Measurements from ENCODE around the gene OASL.
"Not testable (repeated sequence)": the region's sequence is repeated elsewhere in the genome, so short reads cannot be mapped to it uniquely, and the experiment has no call there.

Gene OASL

DNA sequence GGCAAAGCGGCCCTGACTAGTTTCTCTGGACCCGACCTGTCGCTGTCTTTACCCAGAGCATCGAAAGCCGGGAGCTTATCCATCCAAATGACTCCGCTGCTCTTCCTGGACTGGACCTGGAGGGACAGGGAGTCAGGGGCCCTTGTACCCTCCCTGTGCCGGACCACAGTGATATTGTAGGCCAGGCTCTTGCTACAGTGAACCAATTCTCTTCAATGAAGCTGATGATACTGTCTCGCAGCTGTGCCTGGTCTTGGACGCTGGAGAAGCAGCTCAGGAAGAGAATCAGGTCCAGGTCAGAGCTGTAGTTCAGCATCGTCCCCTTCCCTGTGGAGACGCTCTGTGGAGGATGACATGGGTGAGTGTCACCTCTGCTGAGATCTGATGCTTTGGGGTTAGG lies 14.7 kb upstream of the OASL start:
- TF ChIP-seq, protein P1, sequence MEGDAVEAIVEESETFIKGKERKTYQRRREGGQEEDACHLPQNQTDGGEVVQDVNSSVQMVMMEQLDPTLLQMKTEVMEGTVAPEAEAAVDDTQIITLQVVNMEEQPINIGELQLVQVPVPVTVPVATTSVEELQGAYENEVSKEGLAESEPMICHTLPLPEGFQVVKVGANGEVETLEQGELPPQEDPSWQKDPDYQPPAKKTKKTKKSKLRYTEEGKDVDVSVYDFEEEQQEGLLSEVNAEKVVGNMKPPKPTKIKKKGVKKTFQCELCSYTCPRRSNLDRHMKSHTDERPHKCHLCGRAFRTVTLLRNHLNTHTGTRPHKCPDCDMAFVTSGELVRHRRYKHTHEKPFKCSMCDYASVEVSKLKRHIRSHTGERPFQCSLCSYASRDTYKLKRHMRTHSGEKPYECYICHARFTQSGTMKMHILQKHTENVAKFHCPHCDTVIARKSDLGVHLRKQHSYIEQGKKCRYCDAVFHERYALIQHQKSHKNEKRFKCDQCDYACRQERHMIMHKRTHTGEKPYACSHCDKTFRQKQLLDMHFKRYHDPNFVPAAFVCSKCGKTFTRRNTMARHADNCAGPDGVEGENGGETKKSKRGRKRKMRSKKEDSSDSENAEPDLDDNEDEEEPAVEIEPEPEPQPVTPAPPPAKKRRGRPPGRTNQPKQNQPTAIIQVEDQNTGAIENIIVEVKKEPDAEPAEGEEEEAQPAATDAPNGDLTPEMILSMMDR (conservative IDR thresholded peaks at IDR 0.05) = no peak
- TF ChIP-seq ZFX (IDR thresholded peaks at IDR 0.05) = no peak
- no peak overlapping the region for H3K27ac ChIP-seq

DNA sequence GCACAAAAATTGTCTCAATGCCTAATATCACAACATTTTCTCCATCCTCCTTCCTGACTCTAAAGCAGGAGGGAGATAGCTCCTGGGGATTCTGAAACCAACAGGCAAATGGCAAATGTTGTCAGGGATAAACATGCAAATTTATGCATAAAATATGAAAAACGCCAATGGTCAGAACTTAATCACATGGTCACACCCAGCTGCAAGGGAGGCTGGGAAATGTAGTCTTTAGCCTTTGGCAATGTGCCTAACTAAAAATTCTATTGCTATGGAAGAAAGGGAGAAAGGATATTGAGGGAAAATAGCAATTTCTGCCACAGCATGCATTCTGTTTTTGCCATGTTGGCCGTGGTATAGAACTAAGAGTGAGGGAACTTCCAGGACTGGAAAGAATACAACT lies 11.7 kb upstream of the OASL start:
- no peak for TF ChIP-seq ZFX (IDR thresholded peaks at IDR 0.05)
- TF ChIP-seq, protein P1 (conservative IDR thresholded peaks at IDR 0.05) = no peak
- no peak overlapping the region for H3K27ac ChIP-seq

DNA sequence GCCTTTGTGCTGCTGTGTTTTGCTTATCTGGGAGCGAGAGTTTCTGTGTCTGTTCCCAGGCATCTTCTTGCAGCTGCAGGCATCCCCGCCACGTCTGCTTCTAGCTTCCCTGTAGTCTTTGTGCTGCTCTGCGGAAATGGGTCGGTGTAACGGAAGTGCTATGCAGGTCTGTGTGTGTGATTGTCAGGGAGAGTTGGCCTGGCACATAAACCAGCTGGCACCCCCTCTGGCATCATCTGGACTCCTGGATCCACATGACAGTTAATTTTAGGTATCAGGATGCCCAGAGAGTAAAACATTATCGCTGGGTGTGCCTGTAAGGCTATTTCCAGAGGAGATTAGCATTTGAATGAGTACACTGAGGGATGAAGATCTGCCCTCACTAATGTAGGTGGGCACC lies 9.4 kb upstream of the OASL start:
- H3K27ac ChIP-seq = no peak overlapping the region
- TF ChIP-seq, protein P1 (conservative IDR thresholded peaks at IDR 0.05) = no peak
- no peak for TF ChIP-seq ZFX (IDR thresholded peaks at IDR 0.05)

DNA sequence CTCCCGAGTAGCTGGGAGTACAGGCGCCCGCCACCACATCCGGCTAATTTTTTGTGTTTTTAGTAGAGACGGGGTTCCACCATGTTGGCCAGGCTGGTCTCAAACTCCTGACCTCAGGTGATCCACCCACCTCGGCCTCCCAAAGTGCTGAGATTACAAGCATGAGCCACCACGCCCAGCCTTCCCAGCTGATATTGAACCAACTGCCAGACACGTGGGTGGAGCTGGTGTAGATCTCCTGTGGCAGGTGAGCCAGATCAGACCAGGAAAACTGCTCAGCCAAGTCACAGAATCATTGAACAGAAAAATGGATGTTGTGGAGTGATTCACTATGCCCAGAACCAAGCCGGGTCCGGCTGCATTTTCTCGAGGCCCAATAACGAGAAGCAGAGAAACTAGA lies 8.4 kb upstream of the OASL start:
- not testable (repeated sequence) for H3K27ac ChIP-seq

DNA sequence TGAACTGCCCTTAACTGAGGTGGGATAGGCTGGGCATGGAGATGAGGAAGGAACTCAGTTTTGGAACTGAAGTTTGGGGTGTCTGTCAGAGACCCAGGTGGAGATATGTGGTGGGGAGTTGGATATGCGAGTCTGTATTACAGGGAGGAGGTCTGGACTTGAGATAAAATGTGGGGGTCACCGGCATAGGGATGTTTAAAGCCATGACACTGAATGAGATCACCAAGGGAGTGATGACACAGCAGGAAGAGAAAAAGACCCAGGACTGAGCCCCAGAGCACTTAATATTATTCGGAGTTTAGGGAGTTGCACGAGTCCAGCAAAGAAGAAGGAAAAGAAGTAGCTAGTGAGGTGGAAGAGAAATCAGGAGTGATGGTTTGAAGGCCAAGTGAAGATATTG lies 4.0 kb upstream of the OASL start:
- H3K27ac ChIP-seq = no peak overlapping the region
- TF ChIP-seq, protein P1 (conservative IDR thresholded peaks at IDR 0.05) = no peak
- TF ChIP-seq ZFX (IDR thresholded peaks at IDR 0.05) = no peak

DNA sequence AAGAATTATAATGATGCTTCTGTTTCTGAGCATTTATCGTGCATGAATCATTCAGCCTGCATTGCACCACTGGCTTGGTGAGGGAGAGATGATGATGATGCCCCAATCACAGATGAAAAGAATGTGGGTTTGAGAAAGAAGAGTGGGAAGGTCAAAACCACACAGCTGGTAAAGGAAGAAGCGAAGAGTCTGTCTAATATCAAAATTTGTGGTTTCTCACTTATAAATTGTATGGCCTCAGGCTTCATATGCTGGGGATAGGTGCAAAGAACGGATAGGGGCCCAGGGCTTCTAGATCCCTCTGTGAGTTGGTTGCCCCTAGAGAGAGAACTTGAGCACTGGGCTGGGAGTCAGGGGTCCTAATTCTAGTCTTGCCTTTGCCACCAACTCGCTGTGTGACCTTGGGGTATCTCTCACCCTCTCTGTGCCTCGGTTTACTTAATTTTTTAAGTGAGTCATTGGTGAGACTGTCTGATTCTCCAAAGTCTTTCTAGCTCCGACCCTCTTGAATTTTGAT lies 2.2 kb downstream of the OASL start:
- no peak overlapping the region for H3K27ac ChIP-seq
- TF ChIP-seq, protein P1 (conservative IDR thresholded peaks at IDR 0.05) = no peak
- TF ChIP-seq ZFX (IDR thresholded peaks at IDR 0.05) = no peak

DNA sequence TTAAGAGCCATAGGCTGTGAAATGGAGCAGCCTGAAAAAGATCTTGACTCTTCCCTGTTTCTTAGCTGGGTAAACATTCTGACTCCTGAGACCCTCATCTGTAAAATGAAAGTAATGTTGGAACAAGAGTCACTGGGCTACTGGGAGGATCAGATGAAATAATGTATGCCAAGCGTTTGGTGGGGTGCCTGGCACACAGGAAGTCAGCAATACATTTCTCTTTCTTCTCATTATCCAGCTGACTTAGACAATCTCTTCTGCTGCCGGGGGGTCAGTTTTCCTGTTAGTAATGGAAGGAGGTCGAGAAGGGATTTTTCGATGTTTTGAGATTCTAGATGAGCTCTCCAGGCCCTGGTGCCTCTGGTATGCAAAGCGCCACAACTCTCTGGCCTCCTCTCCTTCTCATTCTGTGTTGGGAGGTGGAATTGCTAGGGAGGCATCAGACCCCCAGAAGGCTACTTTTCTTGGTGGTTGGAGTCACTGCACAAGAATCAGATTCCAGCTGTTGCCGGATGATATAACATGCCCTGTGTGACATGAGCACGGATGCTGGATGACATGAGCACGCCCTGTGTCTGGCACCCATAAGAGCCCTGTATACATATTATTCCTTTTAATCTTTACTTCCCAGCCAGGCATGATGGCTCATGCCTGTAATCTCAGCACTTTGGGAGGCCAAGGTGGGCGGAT lies 4.3 kb downstream of the OASL start:
- no peak overlapping the region for H3K27ac ChIP-seq
- no peak for TF ChIP-seq ZFX (IDR thresholded peaks at IDR 0.05)
- TF ChIP-seq, protein P1 (conservative IDR thresholded peaks at IDR 0.05) = no peak

Data from C4-2B (cell line).